Prostate gland (tissue), 2 donors: Measurements from ENCODE around the gene GALNT7. TPM values are rescaled to one million over a fixed set of nuclear protein-coding genes. Genes with fewer than 3 reads are reported as not detected.
"Not testable (repeated sequence)": the region's sequence is repeated elsewhere in the genome, so short reads cannot be mapped to it uniquely, and the experiment has no call there.

Experiments used
- DNase-seq: peaks from one replicate; pipeline ENCODE4 v3.0.0-alpha.2; 2019; ENCODE audit warnings: low spot score
- H3K27ac ChIP-seq, 2 donors: fragments of 200-600 bp; sonication (generic); 2 replicates each; pipeline ENCODE4 v1.5.1; 2017 to 2019
- H3K27me3 ChIP-seq: fragments of 200-600 bp; sonication (generic); replicated peaks from 2 replicates; pipeline ENCODE4 v1.5.1; 2019; ENCODE audit not compliant: insufficient read depth
- H3K36me3 ChIP-seq, 2 donors: fragments of 200-600 bp; sonication (generic); 1 replicate in 1 of 2; 2 replicates in 1 of 2; pipeline versions ENCODE4 v1.5.1 to v1.8.1; 2017 to 2019
- H3K4me1 ChIP-seq: fragments of 200-600 bp; sonication (generic); replicated peaks from 2 replicates; pipeline ENCODE4 v1.5.1; 2019
- H3K4me3 ChIP-seq, 2 donors: fragments of 200-600 bp; sonication (generic); 2 replicates each; pipeline ENCODE4 v1.5.1; 2017 to 2019
- H3K9me3 ChIP-seq: fragments of 200-600 bp; sonication (generic); 2 replicates; pipeline ENCODE4 v1.5.1; 2017
- POLR2A ChIP-seq: fragments of 450-650 bp; IDR thresholded peaks from one replicate; pipeline ENCODE4 v1.6.1; 2016; ENCODE audit warnings: antibody characterized with exemption, mild to moderate bottlenecking
- POLR2AphosphoS5 ChIP-seq: sonication (generic); formaldehyde crosslinking; IDR thresholded peaks from one replicate; pipeline ENCODE4 v1.6.1; 2017; ENCODE audit warnings: antibody characterized with exemption
- WGBS: methylation state at CpG from one replicate; pipeline ENCODE4 v1.1.5; 2018; 5-methylcytosine and 5-hydroxymethylcytosine counted together
- intact Hi-C: fragments of 100-400 bp; cut with DNase I; formaldehyde crosslinking; loops from one replicate; pipeline ENCODE4 v1.14.2; 2022
- total RNA-seq, 2 donors: library from RNA; depleted of rRNA; stranded (reverse); fragments of >200 nt; gene quantifications; one replicate each; pipeline ENCODE4 v1.1.0, GENCODE V29; 2016
- TF ChIP-seq, protein P1 (sequence below), 4 experiments: fragments of 200-600 bp in 2 of 4; fragments of 450-650 bp in 2 of 4; sonication (generic) in 2 of 4; IDR thresholded peaks; 1 replicate in 3 of 4; 2 replicates in 1 of 4; pipeline ENCODE4 v1.5.1; 2016 to 2019; ENCODE audit warnings: antibody characterized with exemption in 4 of 4, mild to moderate bottlenecking in 2 of 4, moderate library complexity in 2 of 4

The GALNT7 gene
- total RNA-seq, 2 donors from 2014 or later: 45.5 to 109 TPM

DNA sequence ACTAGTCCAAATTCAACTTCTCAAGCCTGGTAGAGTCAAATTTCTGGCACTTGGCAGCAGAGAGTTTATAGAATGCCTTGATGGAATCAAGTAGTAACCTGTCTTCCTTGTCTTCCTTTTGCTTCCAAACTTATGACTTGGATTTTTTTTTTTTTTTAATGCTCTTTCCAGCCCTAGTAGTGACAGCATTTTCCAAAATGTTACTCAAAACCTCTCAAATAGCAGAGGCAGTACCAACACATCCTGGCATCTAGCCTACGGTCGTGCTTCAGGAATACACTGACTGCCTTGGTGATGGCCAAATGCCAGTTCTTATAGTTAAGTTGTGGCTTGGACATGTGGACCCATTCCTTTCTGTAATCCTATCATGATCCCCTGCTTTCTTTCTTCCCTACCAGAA lies 46.0 kb downstream of the GALNT7 start:
- Histone ChIP-seq H3K36me3 (no peaks in the 10 kb centered on the region), H3K4me3 (no peak overlapping the region), H3K4me1 (peaks cover 5% of the 10 kb centered on the region), H3K27me3 (no peaks in the 10 kb centered on the region), H3K27ac (no peak overlapping the region), H3K9me3 (no peaks in the 10 kb centered on the region)
- DNase-seq: peak; percentile 60
- TF ChIP-seq POLR2A: no peak
- TF ChIP-seq, protein P1, sequence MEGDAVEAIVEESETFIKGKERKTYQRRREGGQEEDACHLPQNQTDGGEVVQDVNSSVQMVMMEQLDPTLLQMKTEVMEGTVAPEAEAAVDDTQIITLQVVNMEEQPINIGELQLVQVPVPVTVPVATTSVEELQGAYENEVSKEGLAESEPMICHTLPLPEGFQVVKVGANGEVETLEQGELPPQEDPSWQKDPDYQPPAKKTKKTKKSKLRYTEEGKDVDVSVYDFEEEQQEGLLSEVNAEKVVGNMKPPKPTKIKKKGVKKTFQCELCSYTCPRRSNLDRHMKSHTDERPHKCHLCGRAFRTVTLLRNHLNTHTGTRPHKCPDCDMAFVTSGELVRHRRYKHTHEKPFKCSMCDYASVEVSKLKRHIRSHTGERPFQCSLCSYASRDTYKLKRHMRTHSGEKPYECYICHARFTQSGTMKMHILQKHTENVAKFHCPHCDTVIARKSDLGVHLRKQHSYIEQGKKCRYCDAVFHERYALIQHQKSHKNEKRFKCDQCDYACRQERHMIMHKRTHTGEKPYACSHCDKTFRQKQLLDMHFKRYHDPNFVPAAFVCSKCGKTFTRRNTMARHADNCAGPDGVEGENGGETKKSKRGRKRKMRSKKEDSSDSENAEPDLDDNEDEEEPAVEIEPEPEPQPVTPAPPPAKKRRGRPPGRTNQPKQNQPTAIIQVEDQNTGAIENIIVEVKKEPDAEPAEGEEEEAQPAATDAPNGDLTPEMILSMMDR (IDR thresholded peaks at IDR 0.05): no peak
- TF ChIP-seq POLR2AphosphoS5: peak; percentile 34
- intact Hi-C loops: no loop called here
- 26% methylated on average over 2 of the region's 2 CpGs for WGBS

DNA sequence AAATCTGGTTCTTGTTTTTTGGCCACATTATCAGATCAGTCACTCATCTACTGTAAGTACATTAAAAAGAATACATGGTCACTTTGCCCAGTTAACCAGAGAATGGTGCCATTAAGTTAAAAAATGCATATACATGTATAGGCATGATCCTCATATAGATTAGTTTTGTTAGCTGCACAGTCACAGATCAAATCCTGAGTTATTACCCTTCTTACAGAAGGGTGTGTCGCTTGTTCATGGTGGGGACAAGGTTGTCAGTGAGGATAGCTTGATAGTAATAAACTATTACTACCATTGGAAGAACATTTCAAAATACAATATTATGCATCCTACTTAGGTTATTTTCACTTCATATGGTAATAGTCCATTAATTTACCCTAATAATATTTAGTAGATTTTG lies 48.5 kb downstream of the GALNT7 start:
- H3K27ac ChIP-seq: no peak overlapping the region
- intact Hi-C loops: no loop called here
- DNase-seq: no peak
- H3K27me3 ChIP-seq: no peaks in the 10 kb centered on the region
- 94% methylated on average over 1 of the region's 1 CpG for WGBS
- TF ChIP-seq POLR2A: no peak
- TF ChIP-seq, protein P1 (IDR thresholded peaks at IDR 0.05): no peak
- H3K4me1 ChIP-seq: peaks cover 5% of the 10 kb centered on the region
- H3K36me3 ChIP-seq: no peaks in the 10 kb centered on the region
- H3K9me3 ChIP-seq: no peaks in the 10 kb centered on the region
- no peak overlapping the region for H3K4me3 ChIP-seq

DNA sequence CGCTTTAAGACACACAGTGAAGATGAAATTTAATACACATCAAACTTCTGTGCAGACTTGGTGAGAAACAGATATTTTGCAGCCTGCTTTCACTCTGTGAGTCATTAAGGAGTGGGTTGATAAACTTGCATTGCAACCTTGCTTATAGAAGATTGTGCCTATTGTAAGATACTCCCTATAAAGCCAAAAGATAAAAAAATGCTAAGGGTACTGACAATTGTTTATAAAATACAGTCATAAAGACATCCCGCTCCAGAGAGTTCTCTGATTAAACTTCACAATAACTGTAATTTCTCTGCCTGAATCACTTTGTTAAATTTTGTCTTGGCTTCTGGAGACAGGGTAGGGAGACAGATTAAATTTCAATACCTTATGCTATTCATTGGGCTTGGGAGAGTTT lies 49.1 kb downstream of the GALNT7 start:
- Histone ChIP-seq H3K9me3 (no peaks in the 10 kb centered on the region), H3K27me3 (no peaks in the 10 kb centered on the region), H3K4me3 (no peak overlapping the region), H3K4me1 (peaks cover 5% of the 10 kb centered on the region), H3K27ac (no peak overlapping the region), H3K36me3 (no peaks in the 10 kb centered on the region)
- intact Hi-C loops: no loop called here
- DNase-seq: no peak
- WGBS: 68% methylated on average over 2 of the region's 2 CpGs
- TF ChIP-seq, protein P1 (IDR thresholded peaks at IDR 0.05): no peak

DNA sequence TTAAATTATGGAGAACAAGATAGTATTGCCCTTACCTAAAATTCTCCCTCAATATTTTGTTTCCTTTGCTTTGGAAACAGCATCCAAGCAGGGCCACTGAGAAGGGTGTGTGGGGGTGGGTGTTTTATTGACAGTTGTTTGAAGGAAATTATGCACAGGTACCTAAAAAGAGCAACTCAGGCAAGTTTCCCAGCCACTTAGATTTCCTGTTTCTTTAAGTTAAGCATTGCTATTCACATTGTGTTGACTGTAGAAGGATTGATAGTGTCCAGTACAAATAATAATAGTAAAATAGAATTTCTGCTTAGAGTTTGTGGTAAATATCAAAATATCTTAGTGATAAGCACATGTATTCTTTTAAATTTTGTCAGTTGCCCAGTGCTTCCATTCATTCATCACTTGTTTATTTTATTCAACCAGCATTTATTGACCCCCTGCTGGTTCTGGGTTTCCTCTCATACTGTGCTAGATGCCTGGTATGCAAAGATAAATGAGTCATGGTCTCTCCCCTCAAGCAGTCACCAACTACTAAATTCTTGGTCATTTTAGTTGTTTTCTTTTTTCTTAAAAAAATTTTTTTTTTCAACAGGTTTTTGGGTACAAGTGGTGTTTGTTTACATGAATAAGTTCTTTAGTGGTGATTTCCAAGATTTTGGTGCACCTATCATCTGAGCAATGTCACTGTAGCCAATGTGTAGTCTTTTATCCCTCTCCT lies 50.0 kb downstream of the GALNT7 start:
- Histone ChIP-seq H3K27me3 (no peaks in the 10 kb centered on the region), H3K4me3 (no peak overlapping the region), H3K4me1 (peaks cover 3% of the 10 kb centered on the region), H3K27ac (no peak overlapping the region), H3K36me3 (no peaks in the 10 kb centered on the region), H3K9me3 (no peaks in the 10 kb centered on the region)
- TF ChIP-seq POLR2A (no peak), POLR2AphosphoS5 (no peak)
- TF ChIP-seq, protein P1 (IDR thresholded peaks at IDR 0.05): no peak
- intact Hi-C loops: no loop called here
- DNase-seq: no peak

DNA sequence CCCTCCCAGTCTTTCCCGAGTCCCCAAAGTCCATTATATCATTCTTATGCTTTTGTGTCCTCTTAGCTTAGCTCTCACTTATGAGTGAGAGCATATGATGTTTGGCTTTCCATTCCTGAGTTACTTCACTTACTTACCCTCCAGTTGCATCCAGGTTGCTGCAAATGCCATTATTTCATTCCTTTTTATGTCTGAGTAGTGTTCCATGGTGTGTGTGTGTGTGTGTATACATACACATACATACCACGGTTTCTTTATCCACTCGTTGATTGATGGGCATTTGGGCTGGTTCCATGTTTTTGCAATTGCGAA lies 50.5 kb downstream of the GALNT7 start:
- 92% methylated on average over 4 of the region's 4 CpGs for whole genome bisulfite sequencing

More for the DNA sequence above, 50.5 kb downstream of the GALNT7 start:
- intact Hi-C loops, DNase-seq, H3K4me1 ChIP-seq, H3K9me3 ChIP-seq, H3K36me3 ChIP-seq, H3K27ac ChIP-seq, H3K27me3 ChIP-seq, H3K4me3 ChIP-seq: not testable (repeated sequence)
